Erythroblast (primary cell): ENCODE data around the gene KRTAP27-1.

Experiments
- GATA1 ChIP-seq: IDR thresholded peaks from 2 replicates; pipeline ENCODE4 v1.6.1; 2011; ENCODE audit warnings: low read depth, mild to moderate bottlenecking, control low read depth, low read length, moderate library complexity
- POLR2A ChIP-seq: IDR thresholded peaks from 2 replicates; pipeline ENCODE4 v1.6.1; 2011; ENCODE audit warnings: mild to moderate bottlenecking, low read length

- TF ChIP-seq POLR2A: no peak
- TF ChIP-seq GATA1: no peak
Measured at GRCh38 chr21:30372139-30372770, 34.8 kb upstream of the KRTAP27-1 start, which contains the start of gene KRTAP13-2.
